GM23248 (cell line): ENCODE results near the gene PDCD1LG2.

Experiments
- EZH2 ChIP-seq: fragments of 200-600 bp; sonication (generic); IDR thresholded peaks from 2 replicates; pipeline ENCODE4 v1.6.1; 2018; ENCODE audit warnings: antibody characterized with exemption, mild to moderate bottlenecking; ENCODE audit not compliant: insufficient read depth, poor library complexity, severe bottlenecking
- EZH2phosphoT487 ChIP-seq: fragments of 200-600 bp; sonication (generic); IDR thresholded peaks from 2 replicates; pipeline ENCODE4 v1.6.1; 2018; ENCODE audit warnings: antibody characterized with exemption, moderate library complexity, mild to moderate bottlenecking, low read depth; ENCODE audit not compliant: insufficient read depth

GRCh38 chr9:5536684-5537083 is 26.4 kb downstream of the PDCD1LG2 start:
- TF ChIP-seq EZH2 (no peak), EZH2phosphoT487 (no peak)
